ENCODE results near the gene PI4K2A. TPM values are rescaled to one million over a fixed set of nuclear protein-coding genes. Genes with fewer than 3 reads are reported as not detected.
"Not testable (repeated sequence)": the region's sequence is repeated elsewhere in the genome, so short reads cannot be mapped to it uniquely, and the experiment has no call there.

Gene PI4K2A
- polyA plus RNA-seq, 1 donor from 2014 or later = 14.4 TPM

- Histone ChIP-seq H3K27ac (ENCODE audit: low read length) (no peak overlapping the region), H3K4me3 (ENCODE audit: low read length) (no peak overlapping the region), H3K9me3 (ENCODE audit: low read length) (no peaks in the 10 kb centered on the region), H3K36me3 (ENCODE audit: insufficient read depth, low read length) (no peaks in the 10 kb centered on the region), H4K20me1 (ENCODE audit: insufficient read depth) (no peaks in the 10 kb centered on the region), H3F3A (ENCODE audit: insufficient read depth, low read length, poor library complexity, severe bottlenecking) (peaks cover 6% of the 10 kb centered on the region), H3K79me2 (replicated peaks; ENCODE audit: insufficient read depth, low read length) (no peaks in the 10 kb centered on the region), H2AFZ (ENCODE audit: low read depth, low read length) (no peak overlapping the region), H3K9me2 (ENCODE audit: insufficient read depth, low read length) (no peaks in the 10 kb centered on the region), H3K4me2 (ENCODE audit: low read length) (no peak overlapping the region), H3K9ac (ENCODE audit: low read length) (no peak overlapping the region), H3K27me3 (ENCODE audit: insufficient read depth, low read depth, low read length) (no peaks in the 10 kb centered on the region)
- TF ChIP-seq RAD21 (conservative IDR thresholded peaks at IDR 0.05) (no peak), TAF1 (IDR thresholded peaks at IDR 0.05; ENCODE audit: low read depth) (no peak), MXI1 (conservative IDR thresholded peaks at IDR 0.05; ENCODE audit: poor library complexity, severe bottlenecking) (no peak), EP300 (conservative IDR thresholded peaks at IDR 0.05; ENCODE audit: poor library complexity, severe bottlenecking) (no peak), SMC3 (conservative IDR thresholded peaks at IDR 0.05; ENCODE audit: poor library complexity) (no peak), POLR2AphosphoS5 (IDR thresholded peaks at IDR 0.05) (no peak), EZH2 (IDR thresholded peaks at IDR 0.05; ENCODE audit: borderline replicate concordance, insufficient read depth, low read length, poor library complexity, severe bottlenecking) (no peak)
- TF ChIP-seq, protein P1, sequence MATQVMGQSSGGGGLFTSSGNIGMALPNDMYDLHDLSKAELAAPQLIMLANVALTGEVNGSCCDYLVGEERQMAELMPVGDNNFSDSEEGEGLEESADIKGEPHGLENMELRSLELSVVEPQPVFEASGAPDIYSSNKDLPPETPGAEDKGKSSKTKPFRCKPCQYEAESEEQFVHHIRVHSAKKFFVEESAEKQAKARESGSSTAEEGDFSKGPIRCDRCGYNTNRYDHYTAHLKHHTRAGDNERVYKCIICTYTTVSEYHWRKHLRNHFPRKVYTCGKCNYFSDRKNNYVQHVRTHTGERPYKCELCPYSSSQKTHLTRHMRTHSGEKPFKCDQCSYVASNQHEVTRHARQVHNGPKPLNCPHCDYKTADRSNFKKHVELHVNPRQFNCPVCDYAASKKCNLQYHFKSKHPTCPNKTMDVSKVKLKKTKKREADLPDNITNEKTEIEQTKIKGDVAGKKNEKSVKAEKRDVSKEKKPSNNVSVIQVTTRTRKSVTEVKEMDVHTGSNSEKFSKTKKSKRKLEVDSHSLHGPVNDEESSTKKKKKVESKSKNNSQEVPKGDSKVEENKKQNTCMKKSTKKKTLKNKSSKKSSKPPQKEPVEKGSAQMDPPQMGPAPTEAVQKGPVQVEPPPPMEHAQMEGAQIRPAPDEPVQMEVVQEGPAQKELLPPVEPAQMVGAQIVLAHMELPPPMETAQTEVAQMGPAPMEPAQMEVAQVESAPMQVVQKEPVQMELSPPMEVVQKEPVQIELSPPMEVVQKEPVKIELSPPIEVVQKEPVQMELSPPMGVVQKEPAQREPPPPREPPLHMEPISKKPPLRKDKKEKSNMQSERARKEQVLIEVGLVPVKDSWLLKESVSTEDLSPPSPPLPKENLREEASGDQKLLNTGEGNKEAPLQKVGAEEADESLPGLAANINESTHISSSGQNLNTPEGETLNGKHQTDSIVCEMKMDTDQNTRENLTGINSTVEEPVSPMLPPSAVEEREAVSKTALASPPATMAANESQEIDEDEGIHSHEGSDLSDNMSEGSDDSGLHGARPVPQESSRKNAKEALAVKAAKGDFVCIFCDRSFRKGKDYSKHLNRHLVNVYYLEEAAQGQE (IDR thresholded peaks at IDR 0.05; ENCODE audit: borderline replicate concordance) = no peak
- TF ChIP-seq, protein P2, sequence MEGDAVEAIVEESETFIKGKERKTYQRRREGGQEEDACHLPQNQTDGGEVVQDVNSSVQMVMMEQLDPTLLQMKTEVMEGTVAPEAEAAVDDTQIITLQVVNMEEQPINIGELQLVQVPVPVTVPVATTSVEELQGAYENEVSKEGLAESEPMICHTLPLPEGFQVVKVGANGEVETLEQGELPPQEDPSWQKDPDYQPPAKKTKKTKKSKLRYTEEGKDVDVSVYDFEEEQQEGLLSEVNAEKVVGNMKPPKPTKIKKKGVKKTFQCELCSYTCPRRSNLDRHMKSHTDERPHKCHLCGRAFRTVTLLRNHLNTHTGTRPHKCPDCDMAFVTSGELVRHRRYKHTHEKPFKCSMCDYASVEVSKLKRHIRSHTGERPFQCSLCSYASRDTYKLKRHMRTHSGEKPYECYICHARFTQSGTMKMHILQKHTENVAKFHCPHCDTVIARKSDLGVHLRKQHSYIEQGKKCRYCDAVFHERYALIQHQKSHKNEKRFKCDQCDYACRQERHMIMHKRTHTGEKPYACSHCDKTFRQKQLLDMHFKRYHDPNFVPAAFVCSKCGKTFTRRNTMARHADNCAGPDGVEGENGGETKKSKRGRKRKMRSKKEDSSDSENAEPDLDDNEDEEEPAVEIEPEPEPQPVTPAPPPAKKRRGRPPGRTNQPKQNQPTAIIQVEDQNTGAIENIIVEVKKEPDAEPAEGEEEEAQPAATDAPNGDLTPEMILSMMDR (IDR thresholded peaks at IDR 0.05; ENCODE audit: poor library complexity, severe bottlenecking) = no peak
Observed at GRCh38 chr10:97690133-97690532, 49.7 kb downstream of the PI4K2A start.

- H3K36me3 ChIP-seq (ENCODE audit: insufficient read depth, low read length); H3K27ac ChIP-seq (ENCODE audit: low read length); H3K4me2 ChIP-seq (ENCODE audit: low read length); H3K27me3 ChIP-seq (ENCODE audit: insufficient read depth, low read depth, low read length); H4K20me1 ChIP-seq (ENCODE audit: insufficient read depth); H3F3A ChIP-seq (ENCODE audit: insufficient read depth, low read length, poor library complexity, severe bottlenecking); H3K4me3 ChIP-seq (ENCODE audit: low read length); H3K79me2 ChIP-seq (replicated peaks; ENCODE audit: insufficient read depth, low read length); H3K9me3 ChIP-seq (ENCODE audit: low read length); H3K9ac ChIP-seq (ENCODE audit: low read length); H3K9me2 ChIP-seq (ENCODE audit: insufficient read depth, low read length); H2AFZ ChIP-seq (ENCODE audit: low read depth, low read length): not testable (repeated sequence)
Observed at GRCh38 chr10:97698072-97698655, 57.7 kb downstream of the PI4K2A start.

Measured in neural cell (in vitro differentiated cells).